Stomach (tissue), 9 donors: Measurements from ENCODE around the gene F2. TPM values are rescaled to one million over a fixed set of nuclear protein-coding genes. Genes with fewer than 3 reads are reported as not detected.

Experiments used
- DNase-seq, 2 donors: peaks; one replicate each; pipeline versions ENCODE4 v3.0.0 to v3.0.0-alpha.2; 2013 to 2019
- H3K27ac ChIP-seq, 5 donors: fragments of 200-600 bp in 4 of 5; sonication (generic) in 4 of 5; one replicate each; pipeline ENCODE4 v1.5.1; 2013 to 2019; ENCODE audit warnings: mild to moderate bottlenecking in 1 of 5, moderate library complexity in 1 of 5
- H3K27me3 ChIP-seq, 3 donors: fragments of 200-600 bp; sonication (generic); one replicate each; pipeline ENCODE4 v1.5.1; 2017 to 2019; ENCODE audit warnings: mixed run types in 1 of 3
- H3K36me3 ChIP-seq, 4 donors: fragments of 200-600 bp; sonication (generic); 1 replicate in 3 of 4; 2 replicates in 1 of 4; pipeline ENCODE4 v1.5.1; 2016 to 2019
- H3K4me1 ChIP-seq, 4 donors: fragments of 200-600 bp; sonication (generic); one replicate each; pipeline ENCODE4 v1.5.1; 2016 to 2019
- H3K4me3 ChIP-seq, 4 donors: fragments of 200-600 bp; sonication (generic) in 3 of 4; one replicate each; pipeline ENCODE4 v1.5.1; 2016 to 2019; ENCODE audit warnings: mild to moderate bottlenecking in 1 of 4
- H3K9me3 ChIP-seq, 4 donors: fragments of 200-600 bp; sonication (generic); one replicate each; pipeline ENCODE4 v1.5.1; 2016 to 2019
- EP300 ChIP-seq: sonication (generic); formaldehyde crosslinking; IDR thresholded peaks from one replicate; pipeline ENCODE4 v1.6.1; 2017; ENCODE audit warnings: antibody characterized with exemption
- POLR2A ChIP-seq, 4 donors: fragments of 450-650 bp; IDR thresholded peaks; one replicate each; pipeline ENCODE4 v1.6.1; 2016; ENCODE audit warnings: antibody characterized with exemption in 4 of 4, control low read depth in 2 of 4, mild to moderate bottlenecking in 1 of 4, moderate library complexity in 1 of 4
- POLR2AphosphoS5 ChIP-seq, 3 donors: sonication (generic); formaldehyde crosslinking; IDR thresholded peaks; one replicate each; pipeline ENCODE4 v1.6.1; 2016; ENCODE audit warnings: antibody characterized with exemption in 3 of 3
- WGBS, 5 donors: extraction: QIAGEN DNeasy Blood & Tissue Kit in 3 of 5; methylation state at CpG; one replicate each; pipeline versions ENCODE4 v1.1.5 to v1.1.7; 2013 to 2018; 5-methylcytosine and 5-hydroxymethylcytosine counted together
- intact Hi-C: fragments of 100-400 bp; cut with DNase I; formaldehyde crosslinking; loops from one replicate; pipeline ENCODE4 v1.15.1; 2023; ENCODE audit warnings: low total_unique reads
- polyA plus RNA-seq, 3 donors: library from polyadenylated mRNA; stranded (reverse); fragments of 200-250 nt; gene quantifications; one replicate each; pipeline ENCODE4 v1.2.3, GENCODE V29; 2013
- total RNA-seq, 5 donors: library from RNA; depleted of rRNA; stranded (reverse); fragments of >200 nt; gene quantifications; one replicate each; pipeline versions ENCODE4 v1.1.0 to v1.2.3, GENCODE V29; 2014 to 2016
- TF ChIP-seq, protein P1 (sequence below), 7 experiments: fragments of 450-650 bp in 4 of 7; fragments of 200-600 bp in 3 of 7; sonication (generic) in 3 of 7; IDR thresholded peaks; one replicate each; pipeline ENCODE4 v1.5.1; 2016 to 2019; ENCODE audit warnings: antibody characterized with exemption in 7 of 7, control low read depth in 2 of 7, mild to moderate bottlenecking in 1 of 7
- donor health status: healthy with polysubstance abuse.
- donor health status: Bipolar disorder and iron deficiency.
- donor health status: healthy.

The F2 gene
- total and polyA plus RNA-seq, 8 donors, result 0.19 to 0.92 (median 0.33) TPM; not detected in 5

DNA sequence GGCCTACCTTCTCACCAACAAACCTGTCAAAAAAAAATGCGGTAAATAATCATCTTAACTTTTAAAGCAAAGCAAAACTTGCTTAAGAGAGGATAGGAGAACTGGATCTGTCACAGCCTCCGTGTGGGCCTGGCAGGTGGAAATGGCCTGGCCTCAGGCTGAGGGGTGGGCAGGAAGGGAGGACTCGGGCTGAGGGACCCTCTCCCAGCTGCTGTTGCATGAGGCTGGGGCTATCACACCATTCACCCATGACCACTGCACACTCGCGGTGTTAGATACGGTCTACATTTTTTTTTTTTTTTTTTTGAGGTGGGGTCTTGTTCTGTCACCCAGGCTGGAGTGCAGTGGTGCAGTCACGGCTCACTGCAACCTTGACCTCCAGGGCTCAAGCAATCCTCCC, 43.1 kb upstream of the F2 start:
- Histone ChIP-seq H3K36me3 (peaks cover 58 to 81% (median 79%) of the 10 kb centered on the region in 4 donors), H3K27me3 (no peaks in the 10 kb centered on the region), H3K9me3 (no peaks in the 10 kb centered on the region), H3K4me3 (no peak overlapping the region), H3K27ac (peak overlapping the region; percentile 80 to 91 (median 84)), H3K4me1 (peaks cover 22 to 69% (median 44%) of the 10 kb centered on the region in 4 donors)
- DNase-seq, result no peak
- WGBS, 5 donors, result 70 to 81% (median 79%) methylated on average over 7 of the region's 7 CpGs
- intact Hi-C loops, result no loop called here
- TF ChIP-seq, protein P1, sequence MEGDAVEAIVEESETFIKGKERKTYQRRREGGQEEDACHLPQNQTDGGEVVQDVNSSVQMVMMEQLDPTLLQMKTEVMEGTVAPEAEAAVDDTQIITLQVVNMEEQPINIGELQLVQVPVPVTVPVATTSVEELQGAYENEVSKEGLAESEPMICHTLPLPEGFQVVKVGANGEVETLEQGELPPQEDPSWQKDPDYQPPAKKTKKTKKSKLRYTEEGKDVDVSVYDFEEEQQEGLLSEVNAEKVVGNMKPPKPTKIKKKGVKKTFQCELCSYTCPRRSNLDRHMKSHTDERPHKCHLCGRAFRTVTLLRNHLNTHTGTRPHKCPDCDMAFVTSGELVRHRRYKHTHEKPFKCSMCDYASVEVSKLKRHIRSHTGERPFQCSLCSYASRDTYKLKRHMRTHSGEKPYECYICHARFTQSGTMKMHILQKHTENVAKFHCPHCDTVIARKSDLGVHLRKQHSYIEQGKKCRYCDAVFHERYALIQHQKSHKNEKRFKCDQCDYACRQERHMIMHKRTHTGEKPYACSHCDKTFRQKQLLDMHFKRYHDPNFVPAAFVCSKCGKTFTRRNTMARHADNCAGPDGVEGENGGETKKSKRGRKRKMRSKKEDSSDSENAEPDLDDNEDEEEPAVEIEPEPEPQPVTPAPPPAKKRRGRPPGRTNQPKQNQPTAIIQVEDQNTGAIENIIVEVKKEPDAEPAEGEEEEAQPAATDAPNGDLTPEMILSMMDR (IDR thresholded peaks at IDR 0.05), result no peak
- TF ChIP-seq EP300 (no peak), POLR2A (IDR thresholded peaks at IDR 0.05) (no peak), POLR2AphosphoS5 (IDR thresholded peaks at IDR 0.05) (no peak)

DNA sequence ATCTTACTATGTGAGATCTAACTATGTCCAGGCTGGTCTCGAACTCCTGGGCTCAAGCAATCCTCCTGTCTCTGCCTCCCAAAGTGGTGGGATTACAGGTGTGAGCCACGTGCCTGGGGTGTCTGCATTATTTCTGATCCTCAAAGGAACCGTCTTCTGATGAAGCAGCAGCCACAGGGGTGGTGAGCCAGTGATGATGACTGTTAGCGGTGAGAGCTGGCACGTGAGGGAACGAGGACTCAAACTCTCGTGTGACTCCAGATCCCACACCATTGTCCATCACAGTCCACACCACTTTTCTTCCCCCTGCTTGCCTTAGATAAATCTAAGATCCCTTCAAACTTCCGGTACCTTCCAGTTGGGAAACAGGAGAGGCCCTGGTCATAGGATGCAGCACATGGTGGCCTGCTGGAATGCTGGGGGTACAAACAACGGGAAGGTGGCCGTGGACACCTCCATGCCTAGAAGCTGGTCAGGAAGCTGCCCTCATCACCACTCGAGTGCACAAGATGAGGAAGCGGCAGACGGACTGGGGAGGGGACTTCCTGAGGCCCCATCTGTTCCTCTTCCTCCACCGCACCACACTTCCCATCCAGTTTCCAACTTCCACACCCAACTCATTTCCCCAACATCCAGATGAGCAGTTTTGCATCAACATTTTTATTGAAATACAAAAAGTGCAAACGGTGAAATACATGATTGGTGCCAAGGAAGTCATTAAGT, 42.4 kb upstream of the F2 start:
- Histone ChIP-seq H3K9me3 (no peaks in the 10 kb centered on the region), H3K27ac (peak overlapping the region; percentile 80 to 91 (median 84)), H3K36me3 (peaks cover 58 to 81% (median 79%) of the 10 kb centered on the region in 4 donors), H3K4me3 (no peak overlapping the region), H3K4me1 (peaks cover 22 to 62% (median 41%) of the 10 kb centered on the region in 4 donors), H3K27me3 (no peaks in the 10 kb centered on the region)
- no peak for DNase-seq
- 75 to 83% (median 79%) methylated on average over 15 of the region's 15 CpGs for WGBS, 5 donors
- TF ChIP-seq POLR2AphosphoS5 (IDR thresholded peaks at IDR 0.05) (no peak), EP300 (no peak), POLR2A (IDR thresholded peaks at IDR 0.05) (no peak)
- TF ChIP-seq, protein P1 (IDR thresholded peaks at IDR 0.05), result no peak
- intact Hi-C loops, result no loop called here

DNA sequence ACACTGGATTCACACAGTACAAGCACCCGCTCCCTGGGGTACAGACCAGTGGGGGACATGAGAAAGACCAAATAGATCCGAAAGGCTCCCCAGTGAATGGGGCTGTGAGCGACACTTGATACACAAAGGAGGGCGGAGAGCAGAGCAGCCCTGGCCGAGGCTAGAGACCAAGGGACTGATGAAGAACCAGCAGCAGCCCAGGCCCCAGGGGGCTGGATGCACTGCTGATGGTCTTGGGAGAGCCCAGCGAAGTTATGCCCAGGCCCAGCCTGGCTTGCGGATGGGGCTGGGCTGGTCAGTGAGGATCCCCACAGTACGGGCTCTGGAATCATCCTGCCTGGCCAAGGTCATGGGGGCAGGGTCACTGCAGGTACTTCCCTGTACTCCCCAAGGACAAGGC, 41.8 kb upstream of the F2 start:
- no peak for TF ChIP-seq POLR2AphosphoS5 (IDR thresholded peaks at IDR 0.05)
- no peak for TF ChIP-seq POLR2A (IDR thresholded peaks at IDR 0.05)
- no peak for TF ChIP-seq EP300
- TF ChIP-seq, protein P1 (IDR thresholded peaks at IDR 0.05), result no peak
- Histone ChIP-seq H3K27ac (peak overlapping the region in 4 of 5 donors; percentile 80 to 91 (median 84)), H3K4me3 (no peak overlapping the region), H3K27me3 (no peaks in the 10 kb centered on the region), H3K36me3 (peaks cover 57 to 81% (median 79%) of the 10 kb centered on the region in 4 donors), H3K9me3 (no peaks in the 10 kb centered on the region), H3K4me1 (peaks cover 22 to 57% (median 39%) of the 10 kb centered on the region in 4 donors)
- 82 to 91% (median 87%) methylated on average over 7 to 8 of the region's 8 CpGs for WGBS, 5 donors
- intact Hi-C loops, result no loop called here
- DNase-seq, result no peak

DNA sequence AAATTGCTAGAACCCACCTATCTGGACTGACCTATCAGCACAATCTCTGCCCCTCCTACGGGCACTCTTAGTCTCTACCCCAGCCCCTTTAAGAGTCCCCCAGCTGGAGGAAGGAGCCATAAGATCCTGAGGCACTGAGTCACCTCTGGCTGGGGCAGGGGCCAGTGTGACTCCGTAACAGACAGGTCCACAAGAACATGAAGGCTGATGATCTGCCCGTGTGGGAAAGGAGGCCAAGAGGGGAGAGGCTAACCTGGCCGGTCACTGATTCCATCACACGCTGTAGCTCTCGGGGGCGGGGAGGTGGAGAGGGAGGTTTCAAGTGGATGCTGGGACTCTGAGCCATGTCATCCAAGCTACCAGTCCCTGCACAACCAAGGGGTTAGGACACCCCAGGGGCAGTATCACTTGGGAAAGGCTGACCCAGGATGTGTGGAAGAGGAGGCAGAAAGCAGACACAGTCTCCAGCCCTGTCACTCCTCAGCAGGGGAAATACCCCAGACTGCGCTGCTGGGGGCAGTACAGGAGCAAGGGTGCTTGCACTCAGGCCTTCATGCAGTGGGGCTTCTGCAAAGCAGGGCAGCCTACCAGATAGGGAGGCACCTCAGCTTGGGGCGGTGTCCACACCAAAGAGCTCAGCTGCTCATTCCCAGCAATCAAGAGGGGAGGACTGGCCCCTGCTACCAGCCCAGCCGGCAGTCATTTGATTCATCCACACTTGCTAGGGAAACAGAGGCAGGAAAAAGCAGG, 40.8 kb upstream of the F2 start:
- peaks cover 22 to 50% (median 37%) of the 10 kb centered on the region in 4 donors for H3K4me1 ChIP-seq
- no peaks in the 10 kb centered on the region for H3K27me3 ChIP-seq
- no peak for DNase-seq
- H3K27ac ChIP-seq, result peak overlapping the region in 3 of 5 donors; percentile 84 to 91 (median 84)
- TF ChIP-seq EP300, result no peak
- no peak for TF ChIP-seq POLR2AphosphoS5 (IDR thresholded peaks at IDR 0.05)
- no peak for TF ChIP-seq POLR2A (IDR thresholded peaks at IDR 0.05)
- TF ChIP-seq, protein P1 (IDR thresholded peaks at IDR 0.05), result no peak
- no peak overlapping the region for H3K4me3 ChIP-seq
- 78 to 85% (median 82%) methylated on average over 9 to 10 of the region's 10 CpGs for WGBS, 5 donors
- no peaks in the 10 kb centered on the region for H3K9me3 ChIP-seq
- H3K36me3 ChIP-seq, result peaks cover 51 to 80% (median 79%) of the 10 kb centered on the region in 4 donors
- intact Hi-C loops, result no loop called here
